ENCODE results near the gene NKX1-1.

NKX1-1 gene

GRCh38 chr4:1370321-1371124 is 35.7 kb downstream of the NKX1-1 start:
- FAIRE-seq, result no peak

- no peak for FAIRE-seq
Measured at GRCh38 chr4:1369479-1370079, 36.7 kb downstream of the NKX1-1 start.

GRCh38 chr4:1369091-1369450 is 37.2 kb downstream of the NKX1-1 start:
- FAIRE-seq, result no peak

- no peak for FAIRE-seq
Measured at GRCh38 chr4:1368421-1369090, 37.7 kb downstream of the NKX1-1 start.

- no peak for FAIRE-seq
Measured at GRCh38 chr4:1367936-1368289, 38.3 kb downstream of the NKX1-1 start.

GRCh38 chr4:1367230-1367935 is 38.9 kb downstream of the NKX1-1 start:
- no peak for FAIRE-seq

GRCh38 chr4:1366371-1367229 is 39.6 kb downstream of the NKX1-1 start:
- FAIRE-seq, result no peak

- FAIRE-seq, result no peak
Measured at GRCh38 chr4:1365271-1366178, 40.7 kb downstream of the NKX1-1 start.

- no peak for FAIRE-seq
Measured at GRCh38 chr4:1364748-1365147, 41.5 kb downstream of the NKX1-1 start.

- FAIRE-seq, result no peak
Measured at GRCh38 chr4:1364217-1364616, 42.0 kb downstream of the NKX1-1 start.

GRCh38 chr4:1363513-1363912 is 42.7 kb downstream of the NKX1-1 start:
- no peak for FAIRE-seq

- no peak for FAIRE-seq
Measured at GRCh38 chr4:1362521-1362920, 43.7 kb downstream of the NKX1-1 start.

- FAIRE-seq, result no peak
Measured at GRCh38 chr4:1362046-1362445, 44.2 kb downstream of the NKX1-1 start.

- FAIRE-seq, result no peak
Measured at GRCh38 chr4:1361431-1361830, 44.8 kb downstream of the NKX1-1 start.

- FAIRE-seq, result no peak
Measured at GRCh38 chr4:1360423-1361283, 45.6 kb downstream of the NKX1-1 start.

GRCh38 chr4:1359976-1360375 is 46.3 kb downstream of the NKX1-1 start:
- FAIRE-seq, result no peak

- no peak for FAIRE-seq
Measured at GRCh38 chr4:1359144-1359501, 47.1 kb downstream of the NKX1-1 start.

- FAIRE-seq, result no peak
Measured at GRCh38 chr4:1358421-1359143, 47.7 kb downstream of the NKX1-1 start.

GRCh38 chr4:1357356-1358248 is 48.6 kb downstream of the NKX1-1 start:
- FAIRE-seq, result no peak
